Measurements from ENCODE around the gene SPATA13. TPM values are rescaled to one million over a fixed set of nuclear protein-coding genes. Genes with fewer than 3 reads are reported as not detected.

The SPATA13 gene
- total RNA-seq, 1 donor from 2014 or later = 11.4 TPM

GRCh38 chr13:24250376-24251057 is 90.0 kb downstream of the SPATA13 start:
- no peak for DNase-seq (ENCODE audit: low spot score)
- Mint-ChIP-seq H3K4me1 (ENCODE audit: unreplicated experiment) (peaks cover 3% of the 10 kb centered on the region), H3K36me3 (ENCODE audit: low read depth, unreplicated experiment) (peaks cover 7% of the 10 kb centered on the region), H3K9me3 (ENCODE audit: unreplicated experiment) (no peaks in the 10 kb centered on the region), H3K27ac (ENCODE audit: unreplicated experiment) (no peak overlapping the region), H3K27me3 (ENCODE audit: unreplicated experiment) (peaks cover 6% of the 10 kb centered on the region), H3K4me3 (ENCODE audit: unreplicated experiment) (no peak overlapping the region)
- TF ChIP-seq, protein P1, sequence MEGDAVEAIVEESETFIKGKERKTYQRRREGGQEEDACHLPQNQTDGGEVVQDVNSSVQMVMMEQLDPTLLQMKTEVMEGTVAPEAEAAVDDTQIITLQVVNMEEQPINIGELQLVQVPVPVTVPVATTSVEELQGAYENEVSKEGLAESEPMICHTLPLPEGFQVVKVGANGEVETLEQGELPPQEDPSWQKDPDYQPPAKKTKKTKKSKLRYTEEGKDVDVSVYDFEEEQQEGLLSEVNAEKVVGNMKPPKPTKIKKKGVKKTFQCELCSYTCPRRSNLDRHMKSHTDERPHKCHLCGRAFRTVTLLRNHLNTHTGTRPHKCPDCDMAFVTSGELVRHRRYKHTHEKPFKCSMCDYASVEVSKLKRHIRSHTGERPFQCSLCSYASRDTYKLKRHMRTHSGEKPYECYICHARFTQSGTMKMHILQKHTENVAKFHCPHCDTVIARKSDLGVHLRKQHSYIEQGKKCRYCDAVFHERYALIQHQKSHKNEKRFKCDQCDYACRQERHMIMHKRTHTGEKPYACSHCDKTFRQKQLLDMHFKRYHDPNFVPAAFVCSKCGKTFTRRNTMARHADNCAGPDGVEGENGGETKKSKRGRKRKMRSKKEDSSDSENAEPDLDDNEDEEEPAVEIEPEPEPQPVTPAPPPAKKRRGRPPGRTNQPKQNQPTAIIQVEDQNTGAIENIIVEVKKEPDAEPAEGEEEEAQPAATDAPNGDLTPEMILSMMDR (IDR thresholded peaks at IDR 0.05; ENCODE audit: unreplicated experiment) = no peak

- peaks cover 7% of the 10 kb centered on the region for H3K36me3 Mint-ChIP-seq (ENCODE audit: low read depth, unreplicated experiment)
- TF ChIP-seq, protein P1 (IDR thresholded peaks at IDR 0.05; ENCODE audit: unreplicated experiment) = no peak
- H3K27me3 Mint-ChIP-seq (ENCODE audit: unreplicated experiment) = peaks cover 6% of the 10 kb centered on the region
- H3K27ac Mint-ChIP-seq (ENCODE audit: unreplicated experiment) = no peak overlapping the region
- peaks cover 3% of the 10 kb centered on the region for H3K4me1 Mint-ChIP-seq (ENCODE audit: unreplicated experiment)
- H3K9me3 Mint-ChIP-seq (ENCODE audit: unreplicated experiment) = no peaks in the 10 kb centered on the region
- DNase-seq (ENCODE audit: low spot score) = no peak
- H3K4me3 Mint-ChIP-seq (ENCODE audit: unreplicated experiment) = no peak overlapping the region
Observed at GRCh38 chr13:24251525-24251924, 91.0 kb downstream of the SPATA13 start.

- Mint-ChIP-seq H3K27ac (ENCODE audit: unreplicated experiment) (no peak overlapping the region), H3K4me1 (ENCODE audit: unreplicated experiment) (peaks cover 3% of the 10 kb centered on the region), H3K36me3 (ENCODE audit: low read depth, unreplicated experiment) (peaks cover 7% of the 10 kb centered on the region), H3K9me3 (ENCODE audit: unreplicated experiment) (no peaks in the 10 kb centered on the region), H3K4me3 (ENCODE audit: unreplicated experiment) (no peak overlapping the region), H3K27me3 (ENCODE audit: unreplicated experiment) (peaks cover 2% of the 10 kb centered on the region)
- TF ChIP-seq, protein P1 (IDR thresholded peaks at IDR 0.05; ENCODE audit: unreplicated experiment) = no peak
- DNase-seq (ENCODE audit: low spot score) = no peak
Observed at GRCh38 chr13:24252136-24252535, 91.6 kb downstream of the SPATA13 start.

GRCh38 chr13:24253520-24254145 is 93.1 kb downstream of the SPATA13 start:
- no peaks in the 10 kb centered on the region for H3K9me3 Mint-ChIP-seq (ENCODE audit: unreplicated experiment)
- TF ChIP-seq, protein P1 (IDR thresholded peaks at IDR 0.05; ENCODE audit: unreplicated experiment) = no peak

More at GRCh38 chr13:24253520-24254145, 93.1 kb downstream of the SPATA13 start:
- no peak overlapping the region for H3K27ac Mint-ChIP-seq (ENCODE audit: unreplicated experiment)
- H3K36me3 Mint-ChIP-seq (ENCODE audit: low read depth, unreplicated experiment) = peaks cover 7% of the 10 kb centered on the region
- H3K4me3 Mint-ChIP-seq (ENCODE audit: unreplicated experiment) = no peak overlapping the region
- peaks cover 2% of the 10 kb centered on the region for H3K27me3 Mint-ChIP-seq (ENCODE audit: unreplicated experiment)
- DNase-seq (ENCODE audit: low spot score) = no peak
- H3K4me1 Mint-ChIP-seq (ENCODE audit: unreplicated experiment) = peaks cover 3% of the 10 kb centered on the region
